Gastroesophageal sphincter (tissue), 4 donors: Measurements from ENCODE around the gene DRP2. TPM values are rescaled to one million over a fixed set of nuclear protein-coding genes. Genes with fewer than 3 reads are reported as not detected.
"Not testable (repeated sequence)": the region's sequence is repeated elsewhere in the genome, so short reads cannot be mapped to it uniquely, and the experiment has no call there.

ENCODE experiments used
- ATAC-seq: fragments of 150-250 bp; one replicate; pipeline ENCODE4 v1.9.1; 2016; ENCODE audit warnings: mild to moderate bottlenecking, moderate library complexity
- H3K27ac ChIP-seq, 4 donors: fragments of 200-600 bp; sonication (generic) in 3 of 4; 1 replicate in 3 of 4; 2 replicates in 1 of 4; pipeline ENCODE4 v1.5.1; 2016 to 2019
- H3K27me3 ChIP-seq: fragments of 200-600 bp; sonication (generic); one replicate; pipeline ENCODE4 v1.5.1; 2019
- H3K36me3 ChIP-seq, 2 donors: fragments of 200-600 bp; sonication (generic); one replicate each; pipeline ENCODE4 v1.5.1; 2019; ENCODE audit warnings: control low read depth in 1 of 2
- H3K4me1 ChIP-seq, 3 donors: fragments of 200-600 bp; sonication (generic); 1 replicate in 2 of 3; 2 replicates in 1 of 3; pipeline ENCODE4 v1.5.1; 2016 to 2019; ENCODE audit warnings: control low read depth in 2 of 3
- H3K4me3 ChIP-seq, 2 donors: fragments of 200-600 bp; sonication (generic); one replicate each; pipeline ENCODE4 v1.5.1; 2019; ENCODE audit warnings: mild to moderate bottlenecking in 1 of 2, moderate library complexity in 1 of 2
- H3K9me3 ChIP-seq, 3 donors: fragments of 200-600 bp; sonication (generic); one replicate each; pipeline ENCODE4 v1.5.1; 2017 to 2019; ENCODE audit warnings: control low read depth in 2 of 3
- CTCF ChIP-seq, 4 experiments: fragments of 200-600 bp in 2 of 4; fragments of 450-650 bp in 2 of 4; sonication (generic) in 1 of 4; IDR thresholded peaks; one replicate each; pipeline ENCODE4 v1.5.1; 2017 to 2019; ENCODE audit warnings: antibody characterized with exemption in 4 of 4, mild to moderate bottlenecking in 2 of 4, moderate library complexity in 2 of 4
- EP300 ChIP-seq: sonication (generic); formaldehyde crosslinking; IDR thresholded peaks from one replicate; pipeline ENCODE4 v1.6.1; 2017; ENCODE audit warnings: antibody characterized with exemption, mild to moderate bottlenecking
- POLR2A ChIP-seq, 2 donors: fragments of 450-650 bp; IDR thresholded peaks; one replicate each; pipeline ENCODE4 v1.6.1; 2017; ENCODE audit warnings: antibody characterized with exemption in 2 of 2, mild to moderate bottlenecking in 2 of 2, moderate library complexity in 1 of 2
- POLR2AphosphoS5 ChIP-seq: sonication (generic); formaldehyde crosslinking; IDR thresholded peaks from one replicate; pipeline ENCODE4 v1.6.1; 2017; ENCODE audit warnings: antibody characterized with exemption
- WGBS, 2 donors: methylation state at CpG; one replicate each; pipeline ENCODE4 v1.1.5; 2018; ENCODE audit warnings: low coverage in 1 of 2; 5-methylcytosine and 5-hydroxymethylcytosine counted together
- small RNA-seq, 4 donors: library from RNA; depleted of rRNA; stranded (forward); fragments of <200 nt; gene quantifications; one replicate each; pipeline ENCODE3, GENCODE V24; 2016
- total RNA-seq, 4 donors: library from RNA; depleted of rRNA; stranded (reverse); fragments of >200 nt; gene quantifications; one replicate each; pipeline ENCODE4 v1.1.0, GENCODE V29; 2016

Gene DRP2
- total RNA-seq, 4 donors from 2014 or later, result 0.20 to 0.54 (median 0.31) TPM

GRCh38 chrX:101276238-101276637 lies 56.7 kb downstream of the DRP2 start:
- WGBS, 2 donors, result 67 to 83% methylated on average over 1 to 2 of the region's 2 CpGs
- no peaks in the 10 kb centered on the region for H3K9me3 ChIP-seq
- no peak overlapping the region for H3K27ac ChIP-seq
- ATAC-seq, result no peak
- TF ChIP-seq POLR2AphosphoS5, result no peak
- TF ChIP-seq POLR2A (IDR thresholded peaks at IDR 0.05), result no peak
- TF ChIP-seq CTCF (IDR thresholded peaks at IDR 0.05), result no peak
- TF ChIP-seq EP300, result no peak
- no peaks in the 10 kb centered on the region for H3K27me3 ChIP-seq
- no peaks in the 10 kb centered on the region for H3K4me1 ChIP-seq
- H3K4me3 ChIP-seq, result no peak overlapping the region
- no peaks in the 10 kb centered on the region for H3K36me3 ChIP-seq

DNA sequence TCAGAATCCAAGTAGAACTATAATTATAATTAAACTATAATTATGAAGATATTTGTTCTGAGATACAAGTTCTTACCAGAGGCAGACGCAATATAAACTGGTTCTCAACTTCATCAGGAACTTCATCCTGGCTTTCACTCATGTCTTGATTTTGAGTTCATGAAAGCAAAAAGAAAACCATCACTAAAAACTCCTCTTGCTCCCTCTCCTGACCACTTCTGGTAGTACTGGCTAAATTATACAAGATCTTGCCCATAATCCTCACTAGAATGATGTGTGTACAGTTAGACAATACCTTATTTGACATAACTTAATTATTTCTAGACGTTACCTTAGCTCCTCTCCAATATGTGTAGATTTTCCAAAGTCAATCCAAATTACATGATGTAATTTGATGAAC lies 67.8 kb downstream of the DRP2 start:
- no peak for TF ChIP-seq POLR2AphosphoS5
- no peak for TF ChIP-seq EP300
- peak; percentile 12 to 62 (median 26) for TF ChIP-seq CTCF (IDR thresholded peaks at IDR 0.05)
- no peak for TF ChIP-seq POLR2A (IDR thresholded peaks at IDR 0.05)
- 3 to 12% methylated on average over 2 of the region's 2 CpGs for WGBS, 2 donors
- Histone ChIP-seq H3K27me3 (peaks cover 9% of the 10 kb centered on the region), H3K27ac (no peak overlapping the region), H3K4me3 (no peak overlapping the region), H3K4me1 (peaks cover 0 to 8% (median 0%) of the 10 kb centered on the region in 3 donors), H3K36me3 (no peaks in the 10 kb centered on the region), H3K9me3 (no peaks in the 10 kb centered on the region)
- no peak for ATAC-seq

DNA sequence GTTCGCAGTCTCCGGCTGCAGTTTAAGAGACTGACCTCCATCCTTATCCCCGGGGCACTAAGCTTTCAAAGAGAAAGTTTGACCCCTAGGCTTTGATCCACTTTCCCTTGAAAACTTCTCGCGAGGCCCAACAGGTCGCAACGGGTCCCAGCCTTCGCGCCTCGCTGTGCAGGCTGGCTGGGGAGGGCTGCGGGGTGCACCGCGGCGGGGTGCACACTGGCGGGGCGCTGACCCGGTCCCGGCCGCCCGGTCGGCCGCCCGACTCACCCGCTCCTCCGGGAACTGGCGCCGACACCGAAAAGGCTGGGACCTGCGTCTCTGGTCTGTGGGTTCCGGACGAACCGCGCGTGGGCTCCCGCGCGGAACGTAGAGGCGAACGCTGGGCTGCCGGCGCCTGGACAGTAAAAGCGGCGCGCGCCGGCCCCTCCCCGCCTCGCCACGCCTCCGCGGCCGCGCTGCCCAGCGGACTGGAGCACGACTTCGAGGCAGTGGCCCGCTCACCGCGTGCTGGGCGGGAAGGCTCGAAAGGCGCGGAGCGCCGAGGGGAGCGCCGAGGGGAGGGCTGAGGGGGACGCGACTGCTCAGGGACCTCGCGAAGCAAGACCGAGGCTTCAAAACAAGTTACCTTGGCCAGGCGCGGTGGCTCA lies 71.5 kb downstream of the DRP2 start, which contains the start of gene TAF7L:
Gene TAF7L (minus strand): TSS at position 378 of the 647 bp plus-strand sequence. CDS start 3,791 bp downstream, outside the sequence.
- Histone ChIP-seq H3K4me3 (peak within 1 kb of the TSS in 1 of 2 donors; percentile 38), H3K9me3 (no peaks in the 10 kb centered on the region), H3K36me3 (no peaks in the 10 kb centered on the region), H3K27ac (no peak within 1 kb of the TSS), H3K4me1 (peaks cover 0 to 8% (median 0%) of the 10 kb centered on the region in 3 donors), H3K27me3 (peaks cover 9% of the 10 kb centered on the region)
- TF ChIP-seq EP300 (no peak), CTCF (IDR thresholded peaks at IDR 0.05) (no peak), POLR2AphosphoS5 (no peak)
- WGBS, 2 donors, result 6 to 61% methylated on average over 2 to 3 of the region's 75 CpGs
- no peak for ATAC-seq

- H3K36me3 ChIP-seq, ATAC-seq, H3K27me3 ChIP-seq, H3K4me1 ChIP-seq, H3K27ac ChIP-seq, H3K4me3 ChIP-seq, H3K9me3 ChIP-seq: not testable (repeated sequence)
- 85 to 92% methylated on average over 2 of the region's 3 CpGs for WGBS, 2 donors
Observed at GRCh38 chrX:101295603-101296002, 76.0 kb downstream of the DRP2 start.

- Histone ChIP-seq H3K27me3 (no peaks in the 10 kb centered on the region), H3K4me3 (no peak overlapping the region), H3K27ac (no peak overlapping the region), H3K9me3 (no peaks in the 10 kb centered on the region), H3K36me3 (no peaks in the 10 kb centered on the region), H3K4me1 (no peaks in the 10 kb centered on the region)
- TF ChIP-seq POLR2AphosphoS5 (no peak), CTCF (IDR thresholded peaks at IDR 0.05) (no peak), EP300 (no peak), POLR2A (IDR thresholded peaks at IDR 0.05) (no peak)
- WGBS, 2 donors, result 100% methylated on average over 1 of the region's 1 CpG
- no peak for ATAC-seq
Observed at GRCh38 chrX:101303790-101304189, 84.2 kb downstream of the DRP2 start.

Small RNA genes within 50 kb of the gene (small RNA-seq; reads per million reads assigned to genes)
- gene Z70280.1, result 0 reads per million in 4 donors

Other genes with a start within 250 kb of the DRP2 start
- gene TRMT2B, start 167.7 kb upstream of the DRP2 start, total RNA-seq, result 10 to 100 TPM; 11.3 to 22.7 (median 16.7) TPM
- gene TMEM35A, start 140.9 kb upstream of the DRP2 start, total RNA-seq, result 10 to 100 TPM in 3 of 4 donors, 1 to 10 TPM in 1; 9.3 to 26.1 (median 16.9) TPM
- gene CENPI, start 121.6 kb upstream of the DRP2 start, total RNA-seq, result 1 to 10 TPM in 3 of 4 donors, under 1 TPM in 1; 0.93 to 3.1 (median 2.1) TPM
- under 1 TPM in 1 of 4 donors, not detected in 3; 0.27 TPM for gene TAF7L, start 71.5 kb downstream of the DRP2 start, total RNA-seq
- 1 to 10 TPM; 1.5 to 7.1 (median 5.3) TPM for gene TIMM8A, start 129.0 kb downstream of the DRP2 start, total RNA-seq
- gene BTK, start 166.4 kb downstream of the DRP2 start, total RNA-seq, result 10 to 100 TPM in 1 of 4 donors, 1 to 10 TPM in 3; 2.2 to 14.8 (median 4.5) TPM
- 1,000 to 10,000 TPM in 3 of 4 donors, 100 to 1,000 TPM in 1; 629 to 1,573 (median 1,208) TPM for gene RPL36A, start 171.2 kb downstream of the DRP2 start, total RNA-seq
- 10 to 100 TPM in 3 of 4 donors, 1 to 10 TPM in 1; 9.2 to 22.0 (median 16.1) TPM for gene GLA, start 188.1 kb downstream of the DRP2 start, total RNA-seq
- 10 to 100 TPM; 38.8 to 66.6 (median 62.1) TPM for gene HNRNPH2, start 188.4 kb downstream of the DRP2 start, total RNA-seq